Endothelial cell of umbilical vein (primary cell): ENCODE data around the gene YIPF1. TPM values are rescaled to one million over a fixed set of nuclear protein-coding genes. Genes with fewer than 3 reads are reported as not detected.

Source experiments
- BruUV-seq: library from RNA; stranded (reverse); fragments of 400-500 nt; replicated peaks from 2 replicates; lab custom pipeline; 2021; lab: Mats Ljungman, UMichigan
- CTCF ChIA-PET: fragments of 300-600, 350-600 bp; sonication (Branson Sonifier 250); formaldehyde crosslinking; loops from one replicate; lab custom pipeline; 2021; ENCODE audit warnings: antibody characterized with exemption, inconsistent platforms; lab: Charles Lee
- POLR2A ChIA-PET: fragments of 300-600, 350-600 bp; sonication (Branson Sonifier 250); formaldehyde crosslinking; loops from one replicate; lab custom pipeline; 2021; ENCODE audit warnings: antibody characterized with exemption, inconsistent platforms; lab: Charles Lee
- DNase-seq: peaks from one replicate; pipeline ENCODE4 v3.0.0-alpha.2; 2011; ENCODE audit warnings: low read depth, low spot score
- FAIRE-seq: peaks from 2 replicates; lab custom pipeline; 2011; peaks lifted over from hg19 to GRCh38; lab: Jason Lieb, UNC
- H2AFZ ChIP-seq: 2 replicates; pipeline ENCODE4 v1.6.0; 2012; ENCODE audit warnings: low read depth, low read length, control low read depth, inconsistent platforms
- H3K27ac ChIP-seq: 2 replicates; pipeline ENCODE4 v1.5.1; 2011; ENCODE audit warnings: low read depth, mild to moderate bottlenecking, control low read depth, low read length, moderate library complexity; ENCODE audit not compliant: insufficient read depth
- H3K27me3 ChIP-seq, 2 experiments: 2 replicates each; pipeline versions ENCODE4 v1.6.0 to v1.6.1; 2011; ENCODE audit warnings: low read length in 2 of 2, mixed read lengths in 1 of 2; ENCODE audit not compliant: control insufficient read depth in 2 of 2, insufficient read depth in 2 of 2
- H3K36me3 ChIP-seq, 2 experiments: 2 replicates in 1 of 2; 3 replicates in 1 of 2; pipeline ENCODE4 v1.5.1; 2011; ENCODE audit warnings: low read length in 2 of 2, mild to moderate bottlenecking in 1 of 2, moderate library complexity in 1 of 2; ENCODE audit not compliant: control insufficient read depth in 2 of 2, insufficient read depth in 2 of 2; ENCODE audit errors: extremely low read depth in 1 of 2
- H3K4me1 ChIP-seq: 3 replicates; pipeline ENCODE4 v1.5.1; 2011; ENCODE audit warnings: mild to moderate bottlenecking, low read length; ENCODE audit not compliant: control insufficient read depth, insufficient read depth; ENCODE audit errors: extremely low read depth
- H3K4me2 ChIP-seq: 2 replicates; pipeline ENCODE4 v1.6.1; 2011; ENCODE audit warnings: low read length, control low read depth, mixed read lengths; ENCODE audit not compliant: insufficient read depth
- H3K4me3 ChIP-seq, 3 experiments: fragments of 200-600 bp in 1 of 3; sonication (generic), shearing (Covaris generic) in 1 of 3; replicated peaks in 1 of 3; 2 replicates each; pipeline ENCODE4 v1.5.1; 2011 to 2016; ENCODE audit warnings: control low read depth in 3 of 3, low read length in 3 of 3, mild to moderate bottlenecking in 2 of 3, inconsistent platforms in 1 of 3, low read depth in 1 of 3, moderate library complexity in 1 of 3; ENCODE audit not compliant: insufficient read depth in 1 of 3
- H3K79me2 ChIP-seq: 2 replicates; pipeline ENCODE4 v1.6.0; 2012; ENCODE audit warnings: low read length, inconsistent platforms; ENCODE audit not compliant: control insufficient read depth, insufficient read depth
- H3K9ac ChIP-seq: replicated peaks from 2 replicates; pipeline ENCODE3; 2011; ENCODE audit warnings: low read length, control low read depth; ENCODE audit not compliant: insufficient read depth; ENCODE audit errors: extremely low read depth
- H3K9me1 ChIP-seq: replicated peaks from 3 replicates; pipeline ENCODE4 v1.6.0; 2011; ENCODE audit warnings: mild to moderate bottlenecking, low read length; ENCODE audit not compliant: control insufficient read depth, insufficient read depth; ENCODE audit errors: extremely low read depth
- H3K9me3 ChIP-seq: replicated peaks from 2 replicates; pipeline ENCODE4 v1.5.1; 2012; ENCODE audit warnings: low read length, inconsistent platforms; ENCODE audit not compliant: control insufficient read depth, insufficient read depth
- H4K20me1 ChIP-seq: replicated peaks from 2 replicates; pipeline ENCODE3; 2011; ENCODE audit warnings: mild to moderate bottlenecking, low read length; ENCODE audit not compliant: control insufficient read depth, insufficient read depth; ENCODE audit errors: extremely low read depth
- EZH2 ChIP-seq: IDR thresholded peaks from 2 replicates; pipeline ENCODE4 v1.6.1; 2012; ENCODE audit warnings: borderline replicate concordance, low read depth, mild to moderate bottlenecking, moderate library complexity, low read length, inconsistent platforms; ENCODE audit not compliant: severe bottlenecking
- FOS ChIP-seq: IDR thresholded peaks from 2 replicates; pipeline ENCODE4 v1.6.1; 2011; ENCODE audit warnings: mild to moderate bottlenecking, low read length, moderate library complexity, borderline replicate concordance; ENCODE audit not compliant: insufficient read depth
- GATA2 ChIP-seq: IDR thresholded peaks from 2 replicates; pipeline ENCODE4 v1.7.0; 2011; ENCODE audit warnings: low read depth, mild to moderate bottlenecking, moderate library complexity, mixed read lengths, low read length; ENCODE audit not compliant: insufficient read length, insufficient read depth
- JUN ChIP-seq: IDR thresholded peaks from 2 replicates; pipeline ENCODE4 v1.6.1; 2011; ENCODE audit warnings: borderline replicate concordance, low read depth; ENCODE audit not compliant: insufficient read length, insufficient read depth
- MYC ChIP-seq: IDR thresholded peaks from one replicate; pipeline ENCODE4 v1.6.1; 2011; ENCODE audit warnings: mild to moderate bottlenecking, low read depth, low read length
- POLR2A ChIP-seq: IDR thresholded peaks from 2 replicates; pipeline ENCODE4 v1.6.1; 2012; ENCODE audit warnings: low read depth, mild to moderate bottlenecking, control low read depth, low read length
- POLR2AphosphoS5 ChIP-seq: IDR thresholded peaks from 2 replicates; pipeline ENCODE4 v1.6.1; 2012; ENCODE audit warnings: low read depth, mild to moderate bottlenecking, control low read depth, low read length, moderate library complexity; ENCODE audit not compliant: insufficient read depth
- dilution Hi-C: fragments of 300-500 bp; cut with MboI; formaldehyde crosslinking; loops from one replicate; pipeline ENCODE4 v1.15.0; 2019; ENCODE audit warnings: low sequenced_read_pairs; ENCODE audit not compliant: extremely low pct_ligation_motif_present
- intact Hi-C: fragments of 100-400 bp; cut with micrococcal nuclease; formaldehyde crosslinking; loops from one replicate; pipeline ENCODE4 v1.10.0; 2022
- polyA plus RNA-seq, 4 experiments: library from polyadenylated mRNA; depleted of rRNA in 3 of 4; stranded (reverse) in 3 of 4; unstranded in 1 of 4; fragments of >200 nt; gene quantifications; 2 replicates each; pipeline versions ENCODE4 v1.2.1 to v1.2.3, GENCODE V29; 2011 to 2012; ENCODE audit warnings: missing spikeins in 1 of 4
- total RNA-seq: library from RNA; stranded (reverse); gene quantifications from 2 replicates; pipeline ENCODE4 v1.2.3, GENCODE V29; 2021
- TF ChIP-seq, protein P1 (sequence below): IDR thresholded peaks from 2 replicates; pipeline ENCODE4 v1.6.1; 2011; ENCODE audit not compliant: insufficient read depth, insufficient read length
- TF ChIP-seq, protein P2 (sequence below), 2 donors: IDR thresholded peaks; 1 replicate in 1 of 2; 2 replicates in 1 of 2; pipeline ENCODE4 v1.5.1; 2011; ENCODE audit warnings: low read length in 2 of 2, mild to moderate bottlenecking in 2 of 2, moderate library complexity in 2 of 2, control low read depth in 1 of 2, inconsistent platforms in 1 of 2, low read depth in 1 of 2; ENCODE audit not compliant: insufficient read depth in 1 of 2; ENCODE audit errors: extremely low read depth in 1 of 2

The YIPF1 gene
- total and polyA plus RNA-seq, 2 donors (not counting 3 experiments of a cell fraction or from before 2014, with no cell fraction given): 14.8 to 26.2 TPM

DNA sequence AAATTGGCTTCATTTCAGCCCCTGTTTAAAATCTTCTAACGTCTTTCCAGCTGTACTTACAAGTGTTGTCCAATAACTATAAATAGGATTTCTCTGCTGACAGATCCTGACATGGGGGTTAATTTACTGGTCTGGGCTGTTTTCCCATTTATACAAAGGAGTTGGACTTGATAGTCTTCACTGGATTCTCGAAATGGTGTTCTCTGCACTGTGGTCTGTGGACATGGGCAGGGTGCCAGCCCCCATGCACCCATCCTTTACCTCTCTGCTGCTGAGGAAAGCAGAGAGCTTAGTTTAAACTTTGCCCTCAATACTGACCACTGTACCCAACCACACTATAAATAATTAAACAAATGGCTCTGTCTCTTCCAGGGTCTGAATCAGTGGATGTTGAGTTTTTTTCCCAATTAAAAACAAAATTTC is 9.6 kb upstream of the YIPF1 start:
- CTCF ChIA-PET: interaction anchor here (1.3 to 2.1 kb wide), 3 partner anchors 14 to 46 kb away, joined by 4 to 7 read pairs (median 6); partner anchors contain the start of genes IFT25 and LRRC42
- Histone ChIP-seq H3K27me3 (no peaks in the 10 kb centered on the region), H2AFZ (no peak overlapping the region), H3K4me2 (no peak overlapping the region), H3K4me3 (no peak overlapping the region), H3K9ac (no peak overlapping the region), H3K4me1 (no peaks in the 10 kb centered on the region), H4K20me1 (no peaks in the 10 kb centered on the region), H3K27ac (no peak overlapping the region), H3K9me1 (no peaks in the 10 kb centered on the region), H3K79me2 (no peaks in the 10 kb centered on the region), H3K9me3 (no peaks in the 10 kb centered on the region), H3K36me3 (no peaks in the 10 kb centered on the region)
- BruUV-seq: no TSS peak
- intact Hi-C loops: no loop called here
- POLR2A ChIA-PET: no interaction called here
- dilution Hi-C loops: no loop called here
- DNase-seq (no peak), FAIRE-seq (no peak)
- TF ChIP-seq, protein P1, sequence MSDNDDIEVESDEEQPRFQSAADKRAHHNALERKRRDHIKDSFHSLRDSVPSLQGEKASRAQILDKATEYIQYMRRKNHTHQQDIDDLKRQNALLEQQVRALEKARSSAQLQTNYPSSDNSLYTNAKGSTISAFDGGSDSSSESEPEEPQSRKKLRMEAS: no peak
- no peak for TF ChIP-seq EZH2
- TF ChIP-seq POLR2A: no peak
- no peak for TF ChIP-seq MYC
- TF ChIP-seq JUN: no peak
- no peak for TF ChIP-seq FOS
- TF ChIP-seq POLR2AphosphoS5: no peak
- TF ChIP-seq GATA2: no peak
- TF ChIP-seq, protein P2, sequence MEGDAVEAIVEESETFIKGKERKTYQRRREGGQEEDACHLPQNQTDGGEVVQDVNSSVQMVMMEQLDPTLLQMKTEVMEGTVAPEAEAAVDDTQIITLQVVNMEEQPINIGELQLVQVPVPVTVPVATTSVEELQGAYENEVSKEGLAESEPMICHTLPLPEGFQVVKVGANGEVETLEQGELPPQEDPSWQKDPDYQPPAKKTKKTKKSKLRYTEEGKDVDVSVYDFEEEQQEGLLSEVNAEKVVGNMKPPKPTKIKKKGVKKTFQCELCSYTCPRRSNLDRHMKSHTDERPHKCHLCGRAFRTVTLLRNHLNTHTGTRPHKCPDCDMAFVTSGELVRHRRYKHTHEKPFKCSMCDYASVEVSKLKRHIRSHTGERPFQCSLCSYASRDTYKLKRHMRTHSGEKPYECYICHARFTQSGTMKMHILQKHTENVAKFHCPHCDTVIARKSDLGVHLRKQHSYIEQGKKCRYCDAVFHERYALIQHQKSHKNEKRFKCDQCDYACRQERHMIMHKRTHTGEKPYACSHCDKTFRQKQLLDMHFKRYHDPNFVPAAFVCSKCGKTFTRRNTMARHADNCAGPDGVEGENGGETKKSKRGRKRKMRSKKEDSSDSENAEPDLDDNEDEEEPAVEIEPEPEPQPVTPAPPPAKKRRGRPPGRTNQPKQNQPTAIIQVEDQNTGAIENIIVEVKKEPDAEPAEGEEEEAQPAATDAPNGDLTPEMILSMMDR (IDR thresholded peaks at IDR 0.05; ENCODE audit: extremely low read depth in 1 of 2, insufficient read depth in 1 of 2, low read depth in 1 of 2, low read length in 2 of 2): no peak
